Stimulated activated CD4-positive, alpha-beta T cell treated with anti-CD3 and anti-CD28 coated beads, TNF-alpha, amount 100 ng/mL, for 48 hours (primary cell): ENCODE measurements around the gene NPAS3.

Experiments
- DNase-seq, 3 donors: peaks; one replicate each; pipeline ENCODE4 v3.0.0-alpha.2; 2020; ENCODE audit warnings: low read depth in 3 of 3

NPAS3 gene

DNA sequence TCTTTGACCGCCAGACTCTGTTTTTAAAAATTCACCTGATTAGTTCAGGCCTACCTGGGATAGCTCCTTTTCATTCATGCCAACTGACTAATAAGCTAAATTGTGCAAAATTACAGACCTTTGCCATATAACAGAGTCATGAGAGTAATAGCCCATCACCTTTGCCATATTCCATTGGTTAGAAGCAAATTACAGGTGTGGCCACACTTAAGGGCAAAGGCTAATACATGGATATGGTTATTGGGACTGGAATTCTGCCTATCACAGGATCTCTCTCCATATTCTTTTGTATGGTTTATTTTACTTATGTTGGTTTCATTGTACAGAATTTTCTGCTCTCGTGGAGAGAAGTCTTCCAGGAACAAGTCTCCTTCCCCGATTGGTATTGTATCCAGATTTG, 897.0 kb downstream of the NPAS3 start:
- DNase-seq: no peak

- DNase-seq: no peak
Observed at GRCh38 chr14:33836203-33836899, 897.7 kb downstream of the NPAS3 start.

DNA sequence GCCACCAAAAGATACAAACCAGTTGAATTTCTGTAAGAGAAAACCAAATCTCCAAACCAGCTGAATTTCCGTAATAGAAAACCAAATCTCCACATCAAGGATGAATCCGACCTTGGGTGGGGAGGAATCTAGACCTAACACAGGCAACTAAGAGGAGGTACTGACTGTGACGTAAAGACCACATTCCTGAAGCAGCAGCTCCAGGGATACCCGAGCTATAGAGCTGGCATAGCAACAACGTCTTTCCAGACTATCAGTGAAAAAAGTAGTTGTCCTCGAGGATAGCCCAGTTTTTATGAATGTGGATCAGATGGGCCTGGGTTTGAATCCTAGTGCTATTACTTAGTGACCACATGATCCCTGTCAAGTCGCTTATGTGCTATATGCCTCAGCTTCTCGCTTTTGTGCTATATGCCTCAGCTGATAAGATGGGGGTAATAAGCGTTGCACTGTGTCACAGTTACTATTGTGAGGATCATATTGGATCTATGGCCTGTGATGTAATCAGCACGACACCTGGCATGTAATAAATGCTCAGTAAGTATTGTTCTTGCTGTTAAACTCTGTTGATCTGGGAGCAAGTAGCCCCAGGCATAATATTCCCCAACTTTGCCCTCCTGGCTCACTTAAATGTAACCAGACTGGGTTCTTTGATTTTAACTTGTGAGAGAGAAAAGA, 898.4 kb downstream of the NPAS3 start:
- no peak for DNase-seq

DNA sequence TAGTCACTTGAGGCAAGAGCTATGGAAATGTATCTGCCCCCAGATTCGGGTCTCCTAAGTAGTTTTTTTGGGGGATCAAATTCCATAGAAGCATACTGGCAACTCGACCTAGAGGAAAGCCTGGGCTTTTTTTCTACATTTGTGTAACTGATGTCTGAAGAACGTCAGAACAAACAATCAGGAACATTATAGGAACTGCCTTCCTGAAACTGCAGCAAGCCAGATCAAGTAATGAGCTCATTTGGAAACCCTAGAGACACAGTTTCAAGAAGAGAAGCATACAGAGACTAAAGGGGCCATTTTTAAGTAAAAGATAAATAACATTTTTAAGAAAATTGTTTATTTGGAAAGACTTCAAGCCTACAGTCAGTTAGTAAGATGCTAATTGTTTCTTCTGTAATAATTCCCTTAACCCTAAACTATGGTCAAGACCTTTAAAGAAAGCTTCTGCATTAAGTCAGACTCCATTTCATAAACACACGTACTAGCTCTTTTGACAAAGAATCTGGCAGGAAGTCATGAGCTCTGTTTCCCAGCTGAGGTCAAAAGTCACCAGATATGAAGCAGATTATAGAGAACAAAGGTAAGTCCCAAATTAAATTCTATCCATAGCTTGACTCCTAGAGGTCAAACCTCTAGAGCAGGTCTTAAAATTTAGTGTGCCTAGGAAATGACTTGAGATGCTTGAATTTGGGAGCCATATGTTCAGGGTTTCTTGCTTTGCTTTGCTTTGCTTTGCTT, 899.4 kb downstream of the NPAS3 start:
- no peak for DNase-seq

DNA sequence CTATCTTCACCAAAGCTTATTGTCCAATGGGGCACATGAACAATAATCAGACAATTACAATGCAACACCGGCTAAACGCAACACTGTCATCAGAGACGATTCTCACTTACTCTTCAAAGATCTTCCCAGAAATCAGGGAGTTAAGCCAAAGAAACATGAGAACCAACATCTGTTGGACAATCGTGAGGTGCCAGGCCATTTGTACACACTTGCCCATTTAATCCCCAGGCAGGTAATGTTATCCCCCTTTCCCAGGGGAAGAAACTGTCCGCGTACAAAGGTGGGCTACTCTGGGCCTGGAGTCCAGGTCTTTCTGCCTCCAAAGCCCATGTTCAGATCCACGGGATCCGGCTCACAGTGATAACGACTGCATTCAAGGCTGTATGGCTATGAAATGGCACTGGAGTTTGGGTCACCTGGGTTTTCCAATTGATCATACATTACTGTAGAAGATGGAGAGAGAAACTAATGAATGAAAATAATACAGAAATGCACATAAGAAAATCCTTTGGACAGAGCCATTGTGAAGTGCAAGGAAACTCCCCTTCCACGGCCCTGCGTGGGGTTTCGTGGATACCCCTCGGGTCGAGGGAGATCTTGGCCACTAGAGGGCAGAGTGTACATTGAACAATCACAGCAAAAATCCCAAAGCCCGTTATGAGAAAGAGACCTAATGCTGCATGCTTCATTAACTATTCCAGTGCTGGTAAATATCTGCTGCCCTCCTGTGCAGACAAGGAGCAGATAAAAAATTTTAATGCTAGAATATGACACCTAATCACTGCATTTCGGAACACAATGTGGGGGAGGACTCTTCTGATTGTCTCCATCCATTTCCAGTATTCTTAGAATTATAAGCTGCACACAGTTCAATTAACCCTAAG, 900.8 kb downstream of the NPAS3 start:
- DNase-seq: peak; percentile 8 to 49 (median 29)

- DNase-seq: no peak
Observed at GRCh38 chr14:33840797-33841196, 902.1 kb downstream of the NPAS3 start.

GRCh38 chr14:33842299-33842698, 903.6 kb downstream of the NPAS3 start:
- DNase-seq: no peak

DNA sequence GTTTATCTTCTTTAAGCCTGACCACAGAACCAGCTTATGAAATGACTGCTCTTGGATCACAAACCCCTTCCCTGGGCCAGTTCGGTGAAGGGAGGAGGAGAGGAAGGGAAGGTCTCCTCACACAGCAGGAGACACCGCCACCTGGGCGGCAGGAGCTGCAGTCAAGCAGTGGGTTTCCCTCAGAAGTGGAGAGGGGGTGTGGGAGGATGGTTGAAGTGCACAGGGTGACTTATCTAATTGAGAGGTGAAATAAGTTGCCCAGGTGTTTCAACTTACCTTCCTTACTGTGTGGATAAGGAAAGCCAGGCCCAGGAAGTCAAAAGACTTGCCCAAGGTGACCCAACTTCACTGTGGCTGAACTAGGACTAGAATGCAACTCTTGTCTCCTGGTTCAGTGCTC, 905.4 kb downstream of the NPAS3 start:
- DNase-seq: no peak

DNA sequence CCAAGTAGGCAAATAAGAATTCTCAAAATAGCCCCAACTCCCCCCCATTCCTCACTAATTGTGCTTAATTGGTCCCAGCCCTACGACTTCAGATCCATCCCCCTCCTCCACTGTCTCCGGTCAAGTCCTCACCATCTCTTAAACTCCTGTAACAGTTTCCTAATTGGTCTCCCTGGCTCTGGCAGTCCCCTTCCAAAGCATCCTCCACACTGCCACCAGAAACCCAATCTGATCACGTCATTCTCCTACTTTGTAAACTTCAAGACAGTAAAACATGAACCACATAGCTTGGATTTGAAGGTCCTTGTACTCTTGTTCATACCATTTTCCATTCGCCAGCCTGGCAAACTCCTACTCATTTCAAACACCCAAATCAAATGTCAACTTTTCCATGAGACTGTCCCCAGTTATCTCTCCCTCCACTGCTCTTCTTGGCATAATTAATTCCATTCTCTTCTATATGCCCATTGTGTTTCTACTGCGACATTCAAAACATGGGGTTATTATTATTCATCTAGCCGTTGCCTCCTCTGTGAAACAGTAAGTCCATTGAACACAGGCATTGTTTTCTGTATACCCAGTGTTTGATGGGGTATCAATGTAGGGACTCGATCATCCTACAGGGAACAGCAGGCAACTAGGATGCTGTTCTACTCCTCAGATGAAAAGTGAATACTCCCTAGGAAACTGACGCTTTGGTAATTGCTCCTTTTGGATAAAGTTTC, 907.6 kb downstream of the NPAS3 start:
- DNase-seq: no peak

DNA sequence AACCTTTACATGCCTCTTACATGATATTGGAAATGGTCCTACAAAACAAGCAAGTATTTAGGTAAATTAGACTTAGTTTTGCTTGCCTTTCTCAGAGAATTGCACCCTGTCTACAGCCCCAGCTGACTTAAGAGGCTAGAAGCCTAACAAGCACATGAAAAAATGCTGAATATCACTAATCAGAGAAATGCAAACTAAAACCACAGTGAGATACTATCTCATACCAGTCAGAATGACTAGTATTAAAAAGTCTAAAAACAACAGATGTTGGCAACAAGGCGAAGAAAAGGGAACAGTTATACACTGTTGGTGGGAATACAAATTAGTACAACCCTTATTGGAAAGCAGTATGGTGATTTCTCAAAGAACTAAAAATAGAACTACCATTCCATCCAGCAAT, 908.4 kb downstream of the NPAS3 start:
- DNase-seq: no peak

DNA sequence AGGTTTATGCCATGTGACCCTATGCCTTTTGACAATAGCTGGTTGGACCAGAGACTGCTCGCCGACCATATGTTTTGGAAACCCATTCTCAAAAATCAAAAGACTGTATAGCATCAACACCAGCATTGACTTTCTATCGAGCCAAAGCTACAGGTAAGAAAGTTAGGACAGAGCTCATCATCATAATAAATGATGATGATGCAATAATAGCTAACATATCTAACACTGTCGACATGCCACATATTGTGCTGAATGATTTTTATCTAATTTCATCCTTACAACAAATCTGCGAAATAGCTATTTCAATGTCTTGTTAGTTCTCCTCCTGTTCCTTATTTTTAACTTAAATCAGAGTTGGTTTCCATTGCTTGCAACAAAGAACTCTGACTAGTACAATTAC, 909.3 kb downstream of the NPAS3 start:
- no peak for DNase-seq

GRCh38 chr14:33848706-33849454, 910.2 kb downstream of the NPAS3 start:
- DNase-seq: peak in 1 of 3 donors; percentile 10

- DNase-seq: no peak
Observed at GRCh38 chr14:33849455-33849801, 910.7 kb downstream of the NPAS3 start.

DNA sequence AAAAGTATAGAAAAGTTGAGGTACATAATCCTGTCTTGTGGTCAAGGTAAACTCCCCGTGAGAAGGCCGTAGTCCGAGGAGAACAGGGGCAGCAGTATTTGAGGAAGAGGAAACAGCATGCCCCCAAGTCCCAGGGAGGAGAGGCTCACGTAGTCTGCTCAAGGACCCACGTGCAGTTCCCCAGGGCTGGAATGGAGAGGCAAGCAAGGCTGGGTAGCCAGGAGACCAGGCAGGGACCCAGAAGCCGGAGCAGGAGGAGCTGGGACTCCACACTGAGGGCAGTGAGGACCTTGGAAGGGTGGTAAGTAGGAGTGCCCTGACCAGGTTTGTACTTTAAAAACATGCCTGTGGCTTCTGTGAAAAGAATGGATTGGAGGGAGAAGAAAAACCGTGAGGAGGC, 912.1 kb downstream of the NPAS3 start:
- no peak for DNase-seq

DNA sequence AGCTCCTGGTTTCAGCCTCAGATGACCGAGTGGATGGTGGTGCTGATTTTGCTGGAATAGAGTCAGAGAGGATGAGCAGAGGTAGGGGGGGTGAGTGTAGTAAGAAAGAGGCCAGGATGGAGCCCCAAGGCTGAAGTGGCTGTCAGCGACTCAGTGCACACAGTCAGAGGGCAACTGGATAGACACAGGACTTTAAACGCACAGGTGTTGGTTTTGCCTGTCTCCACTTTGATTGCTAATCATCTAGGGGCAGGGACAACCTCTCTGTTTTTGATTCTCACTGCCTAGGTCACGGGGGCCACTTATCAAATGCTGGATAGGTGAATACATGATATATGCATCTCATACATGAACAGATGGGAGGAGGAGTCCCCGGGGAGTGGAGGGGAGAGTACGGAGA, 912.7 kb downstream of the NPAS3 start:
- no peak for DNase-seq

DNA sequence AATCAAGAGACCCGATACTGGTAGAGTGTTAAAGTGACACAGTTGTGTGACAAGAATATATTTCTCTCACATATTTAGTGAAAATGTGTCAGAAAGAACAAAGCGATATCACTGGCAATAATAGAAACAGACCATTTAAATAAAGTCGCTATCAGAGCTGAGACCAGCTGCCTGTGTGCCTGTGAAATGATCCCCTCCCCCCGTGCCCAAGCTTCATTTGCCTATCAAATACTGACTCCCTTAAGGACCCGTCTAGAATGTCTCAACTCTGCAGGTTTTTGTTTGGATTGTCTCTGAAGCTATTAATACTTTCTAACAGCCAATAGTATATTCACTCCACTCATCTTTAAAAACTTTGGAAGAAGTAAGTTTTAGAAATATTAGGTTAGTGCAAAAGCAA, 913.3 kb downstream of the NPAS3 start:
- no peak for DNase-seq
